ENCODE data around the gene BRICD5.

BRICD5 gene

GRCh38 chr16:2251296-2252111 lies 40.8 kb upstream of the BRICD5 start, which contains the start of gene ECI1:
Gene ECI1 (minus strand): TSS chr16:2251587. CDS start chr16:2251566, 21 bp downstream.
- DNase-seq (ENCODE audit: low read depth) = peak; percentile 96
- H3K4me3 ChIP-seq (ENCODE audit: low read depth, low read length) = peak within 1 kb of the TSS; percentile 84
- TF ChIP-seq CTCF (IDR thresholded peaks at IDR 0.05; ENCODE audit: insufficient read depth, low read depth, low read length, missing control alignments) = peak; percentile 61

GRCh38 chr16:2250652-2251295 lies 40.1 kb upstream of the BRICD5 start:
- TF ChIP-seq CTCF (IDR thresholded peaks at IDR 0.05; ENCODE audit: insufficient read depth, low read depth, low read length, missing control alignments) = no peak
- no peak for DNase-seq (ENCODE audit: low read depth)
- peak overlapping the region; percentile 84 for H3K4me3 ChIP-seq (ENCODE audit: low read depth, low read length)

- H3K4me3 ChIP-seq (ENCODE audit: low read depth, low read length) = no peak overlapping the region
- no peak for TF ChIP-seq CTCF (IDR thresholded peaks at IDR 0.05; ENCODE audit: insufficient read depth, low read depth, low read length, missing control alignments)
- no peak for DNase-seq (ENCODE audit: low read depth)
Observed at GRCh38 chr16:2246301-2246885, 35.7 kb upstream of the BRICD5 start.

GRCh38 chr16:2244926-2245795 lies 34.5 kb upstream of the BRICD5 start:
- TF ChIP-seq CTCF (IDR thresholded peaks at IDR 0.05; ENCODE audit: insufficient read depth, low read depth, low read length, missing control alignments) = no peak
- no peak for DNase-seq (ENCODE audit: low read depth)
- H3K4me3 ChIP-seq (ENCODE audit: low read depth, low read length) = no peak overlapping the region

- DNase-seq (ENCODE audit: low read depth) = no peak
- no peak for TF ChIP-seq CTCF (IDR thresholded peaks at IDR 0.05; ENCODE audit: insufficient read depth, low read depth, low read length, missing control alignments)
- H3K4me3 ChIP-seq (ENCODE audit: low read depth, low read length) = no peak overlapping the region
Observed at GRCh38 chr16:2244301-2244700, 33.6 kb upstream of the BRICD5 start.

GRCh38 chr16:2243781-2244180 lies 33.1 kb upstream of the BRICD5 start:
- TF ChIP-seq CTCF (IDR thresholded peaks at IDR 0.05; ENCODE audit: insufficient read depth, low read depth, low read length, missing control alignments) = no peak
- DNase-seq (ENCODE audit: low read depth) = no peak
- no peak overlapping the region for H3K4me3 ChIP-seq (ENCODE audit: low read depth, low read length)
